ENCODE results near the gene ADAMTS9. TPM values are rescaled to one million over a fixed set of nuclear protein-coding genes. Genes with fewer than 3 reads are reported as not detected.
A peak's percentile ranks its signal among the peaks of the same experiment; 100 is the strongest.

Gene ADAMTS9
- total and polyA plus RNA-seq, 2 experiments from 2014 or later = 60.5 to 168 TPM

DNA sequence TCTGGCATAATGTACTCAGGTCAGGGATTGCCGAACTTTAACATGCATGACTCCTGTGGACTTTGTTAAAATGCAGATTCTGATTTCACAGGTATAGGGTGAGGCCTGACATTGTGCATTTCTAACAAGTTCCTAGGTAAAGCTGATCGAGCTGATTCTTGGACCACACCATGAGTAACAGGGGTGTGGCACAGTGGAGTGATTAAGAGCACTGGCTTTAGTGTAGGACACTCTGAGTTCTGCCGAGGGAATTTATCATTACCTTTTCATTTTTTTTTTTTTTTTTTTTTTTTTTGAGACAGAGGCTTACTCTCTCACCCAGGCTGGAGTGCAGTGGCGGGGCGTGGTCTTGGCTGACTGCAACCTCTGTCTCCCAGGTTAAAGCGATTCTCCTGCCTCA is 169.3 kb downstream of the ADAMTS9 start:
- H3K9me3 ChIP-seq (ENCODE audit: low read depth) = no peaks in the 10 kb centered on the region

DNA sequence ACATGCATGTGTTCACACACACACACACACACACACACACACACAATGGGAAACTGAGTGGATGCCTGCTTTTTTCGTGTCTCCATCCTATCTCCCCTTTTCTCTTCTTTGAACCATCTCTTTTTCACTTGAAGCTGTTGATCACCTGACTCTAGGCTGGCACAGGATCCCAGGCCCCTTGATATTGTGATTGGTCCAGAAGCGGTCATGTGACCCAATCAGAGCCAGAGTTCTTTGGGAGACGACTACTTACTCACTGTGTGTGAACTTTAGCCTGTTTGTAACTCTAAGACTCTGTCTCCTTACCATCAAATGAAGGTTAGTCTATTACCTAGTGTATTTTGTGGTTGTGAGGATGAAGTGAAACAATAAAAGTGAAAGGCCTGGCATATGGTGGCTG is 172.9 kb downstream of the ADAMTS9 start:
- Histone ChIP-seq H3K9me3 (ENCODE audit: low read depth) (no peaks in the 10 kb centered on the region), H3K27ac (no peak overlapping the region), H3K4me3 (no peak overlapping the region), H3K27me3 (no peaks in the 10 kb centered on the region), H3K4me1 (ENCODE audit: low read depth) (no peaks in the 10 kb centered on the region), H3K36me3 (peaks cover 22% of the 10 kb centered on the region)
- no peak for DNase-seq (ENCODE audit: low read depth in 1 of 2, low spot score in 1 of 2)
- TF ChIP-seq, protein P1, sequence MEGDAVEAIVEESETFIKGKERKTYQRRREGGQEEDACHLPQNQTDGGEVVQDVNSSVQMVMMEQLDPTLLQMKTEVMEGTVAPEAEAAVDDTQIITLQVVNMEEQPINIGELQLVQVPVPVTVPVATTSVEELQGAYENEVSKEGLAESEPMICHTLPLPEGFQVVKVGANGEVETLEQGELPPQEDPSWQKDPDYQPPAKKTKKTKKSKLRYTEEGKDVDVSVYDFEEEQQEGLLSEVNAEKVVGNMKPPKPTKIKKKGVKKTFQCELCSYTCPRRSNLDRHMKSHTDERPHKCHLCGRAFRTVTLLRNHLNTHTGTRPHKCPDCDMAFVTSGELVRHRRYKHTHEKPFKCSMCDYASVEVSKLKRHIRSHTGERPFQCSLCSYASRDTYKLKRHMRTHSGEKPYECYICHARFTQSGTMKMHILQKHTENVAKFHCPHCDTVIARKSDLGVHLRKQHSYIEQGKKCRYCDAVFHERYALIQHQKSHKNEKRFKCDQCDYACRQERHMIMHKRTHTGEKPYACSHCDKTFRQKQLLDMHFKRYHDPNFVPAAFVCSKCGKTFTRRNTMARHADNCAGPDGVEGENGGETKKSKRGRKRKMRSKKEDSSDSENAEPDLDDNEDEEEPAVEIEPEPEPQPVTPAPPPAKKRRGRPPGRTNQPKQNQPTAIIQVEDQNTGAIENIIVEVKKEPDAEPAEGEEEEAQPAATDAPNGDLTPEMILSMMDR (IDR thresholded peaks at IDR 0.05; ENCODE audit: low read depth, low read length) = no peak

More for the DNA sequence above, 169.3 kb downstream of the ADAMTS9 start:
- H3K4me1 ChIP-seq (ENCODE audit: low read depth) = no peaks in the 10 kb centered on the region
- H3K36me3 ChIP-seq = peaks cover 39% of the 10 kb centered on the region
- DNase-seq (ENCODE audit: low read depth in 1 of 2, low spot score in 1 of 2) = no peak
- peak overlapping the region; percentile 36 for H3K27ac ChIP-seq
- no peaks in the 10 kb centered on the region for H3K27me3 ChIP-seq
- no peak overlapping the region for H3K4me3 ChIP-seq
- TF ChIP-seq, protein P1 (IDR thresholded peaks at IDR 0.05; ENCODE audit: low read depth, low read length) = no peak

DNA sequence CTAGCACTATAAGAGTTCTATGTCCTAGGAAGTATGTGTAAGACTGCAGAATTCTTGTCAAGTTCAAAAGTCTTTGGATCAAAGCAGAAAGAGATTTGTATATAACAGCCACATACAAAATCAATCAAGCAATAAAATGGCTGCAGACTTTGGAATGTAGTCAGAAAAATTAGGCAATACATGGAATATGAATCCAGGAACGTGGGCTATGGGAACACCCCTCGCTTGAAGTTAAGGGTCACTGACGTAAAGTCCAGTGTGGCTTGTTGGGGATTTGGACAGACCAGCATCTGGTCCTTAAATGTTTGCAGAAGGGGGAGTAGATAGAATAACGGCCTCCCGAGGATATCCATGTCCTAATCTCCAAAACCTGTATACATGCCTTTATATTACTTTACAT is 178.6 kb downstream of the ADAMTS9 start:
- Histone ChIP-seq H3K27ac (no peak overlapping the region), H3K9me3 (ENCODE audit: low read depth) (no peaks in the 10 kb centered on the region), H3K4me1 (ENCODE audit: low read depth) (no peaks in the 10 kb centered on the region), H3K4me3 (no peak overlapping the region), H3K27me3 (no peaks in the 10 kb centered on the region), H3K36me3 (no peaks in the 10 kb centered on the region)
- no peak for DNase-seq (ENCODE audit: low read depth in 1 of 2, low spot score in 1 of 2)
- TF ChIP-seq, protein P1 (IDR thresholded peaks at IDR 0.05; ENCODE audit: low read depth, low read length) = no peak

DNA sequence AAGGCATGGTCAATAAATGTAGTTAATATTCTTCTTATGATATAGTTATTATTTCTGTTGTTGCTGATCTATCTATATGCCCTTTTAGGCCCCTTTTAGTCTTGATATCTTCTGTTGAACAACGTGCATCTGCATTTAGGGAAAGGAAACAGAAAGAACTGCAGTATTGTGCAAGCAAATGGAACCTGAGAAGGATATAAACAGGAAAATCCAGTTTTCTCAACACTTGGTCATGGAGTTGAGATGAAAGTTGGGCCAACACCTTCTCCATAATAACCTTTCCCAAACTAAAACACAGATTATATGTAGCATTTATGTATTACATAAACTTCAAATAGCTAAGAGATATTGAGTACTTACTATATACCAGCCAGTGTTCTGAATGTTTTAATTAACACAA is 179.7 kb downstream of the ADAMTS9 start:
- no peaks in the 10 kb centered on the region for H3K9me3 ChIP-seq (ENCODE audit: low read depth)
- TF ChIP-seq, protein P1 (IDR thresholded peaks at IDR 0.05; ENCODE audit: low read depth, low read length) = no peak
- no peaks in the 10 kb centered on the region for H3K27me3 ChIP-seq
- no peak overlapping the region for H3K4me3 ChIP-seq
- H3K27ac ChIP-seq = no peak overlapping the region
- H3K36me3 ChIP-seq = no peaks in the 10 kb centered on the region
- no peaks in the 10 kb centered on the region for H3K4me1 ChIP-seq (ENCODE audit: low read depth)
- DNase-seq (ENCODE audit: low read depth in 1 of 2, low spot score in 1 of 2) = no peak

DNA sequence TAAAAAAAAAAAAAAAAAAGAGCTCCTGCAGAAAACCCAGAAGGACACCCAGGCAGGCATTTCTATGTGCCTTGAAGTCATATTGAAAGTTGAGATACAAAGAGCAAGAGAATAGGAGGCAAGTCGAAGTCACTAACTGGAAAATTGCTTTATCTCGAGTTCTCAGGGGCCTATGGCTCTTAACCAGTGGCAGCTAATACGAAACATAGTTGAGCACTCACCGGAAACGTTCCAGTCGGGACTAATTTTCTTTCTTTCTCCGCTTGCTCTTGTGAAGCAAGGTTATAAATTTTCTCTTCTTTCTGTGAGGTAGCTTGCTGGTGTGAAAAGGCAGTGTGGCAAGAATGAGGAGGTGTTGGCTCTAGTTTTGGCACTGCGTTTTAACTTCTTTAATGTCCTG is 181.5 kb downstream of the ADAMTS9 start:
- TF ChIP-seq, protein P1 (IDR thresholded peaks at IDR 0.05; ENCODE audit: low read depth, low read length) = no peak
- Histone ChIP-seq H3K27ac (no peak overlapping the region), H3K27me3 (no peaks in the 10 kb centered on the region), H3K4me1 (ENCODE audit: low read depth) (no peaks in the 10 kb centered on the region), H3K9me3 (ENCODE audit: low read depth) (no peaks in the 10 kb centered on the region), H3K36me3 (no peaks in the 10 kb centered on the region), H3K4me3 (no peak overlapping the region)
- DNase-seq (ENCODE audit: low read depth in 1 of 2, low spot score in 1 of 2) = no peak

DNA sequence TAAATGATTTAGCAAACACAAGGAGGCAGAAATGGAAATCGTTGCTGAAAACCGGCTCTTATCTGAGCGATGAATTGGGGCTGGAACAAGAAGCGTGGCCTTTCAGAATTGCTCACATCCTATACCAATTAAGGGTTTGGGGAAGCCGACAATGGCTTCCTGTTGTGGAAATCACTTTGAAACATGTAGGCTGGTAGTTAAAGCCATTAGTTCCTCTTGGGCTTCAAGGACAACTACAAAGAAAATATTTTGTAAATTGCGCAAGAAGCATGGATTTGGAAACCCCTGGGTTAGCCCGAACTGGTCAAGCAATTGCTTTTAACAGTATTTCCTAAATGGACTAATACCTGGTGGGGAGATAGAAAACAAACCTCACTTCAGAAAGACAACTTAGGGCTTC is 182.4 kb downstream of the ADAMTS9 start:
- Histone ChIP-seq H3K9me3 (ENCODE audit: low read depth) (no peaks in the 10 kb centered on the region), H3K27ac (no peak overlapping the region), H3K4me1 (ENCODE audit: low read depth) (no peaks in the 10 kb centered on the region), H3K4me3 (no peak overlapping the region), H3K27me3 (no peaks in the 10 kb centered on the region), H3K36me3 (no peaks in the 10 kb centered on the region)
- DNase-seq (ENCODE audit: low read depth in 1 of 2, low spot score in 1 of 2) = peak in 1 of 2 donors; percentile 32
- TF ChIP-seq, protein P1 (IDR thresholded peaks at IDR 0.05; ENCODE audit: low read depth, low read length) = no peak

Measured in cardiac muscle cell (in vitro differentiated cells and primary cell).